GM10248 (cell line): ENCODE results near the gene KSR2.

Experiments used
- CTCF ChIA-PET: fragments of 300-600 bp; sonication (Branson Sonifier 250); formaldehyde crosslinking; extraction: SDS; loops from one replicate; lab custom pipeline; 2021; ENCODE audit warnings: antibody characterized with exemption; lab: Yijun Ruan, JAX
- POLR2A ChIA-PET: fragments of 350-650 bp; sonication (Branson Sonifier 250); formaldehyde crosslinking; extraction: SDS; loops from one replicate; lab custom pipeline; 2020; ENCODE audit warnings: antibody characterized with exemption; lab: Yijun Ruan, JAX
- DNase-seq: peaks from one replicate; pipeline ENCODE4 v3.0.0; 2012; ENCODE audit errors: extremely low spot score
- TF ChIP-seq, protein P1 (sequence below): IDR thresholded peaks from 2 replicates; pipeline ENCODE4 v1.5.1; 2012; ENCODE audit warnings: mild to moderate bottlenecking, low read depth; ENCODE audit errors: extremely low read depth, missing control alignments, control extremely low read depth

Gene KSR2

DNA sequence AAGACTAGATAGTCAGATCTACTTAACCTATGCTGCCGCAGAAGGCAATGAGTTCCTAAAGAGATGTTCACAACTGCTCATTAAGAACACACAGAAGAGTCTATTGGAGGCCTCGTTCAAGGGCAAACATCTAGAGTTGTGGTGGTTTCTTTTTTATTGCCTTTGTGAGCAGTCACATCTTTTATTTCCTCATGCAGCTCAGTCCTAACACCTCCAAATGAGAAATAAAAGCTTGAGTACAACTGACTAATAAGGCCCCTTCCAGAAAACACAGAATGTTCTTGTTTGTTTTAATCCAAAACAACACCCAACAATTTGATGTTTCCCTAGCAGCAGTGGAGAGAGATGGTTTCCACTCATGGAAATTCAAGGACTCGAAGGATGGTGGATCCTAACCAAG lies 483.9 kb downstream of the KSR2 start:
- TF ChIP-seq, protein P1, sequence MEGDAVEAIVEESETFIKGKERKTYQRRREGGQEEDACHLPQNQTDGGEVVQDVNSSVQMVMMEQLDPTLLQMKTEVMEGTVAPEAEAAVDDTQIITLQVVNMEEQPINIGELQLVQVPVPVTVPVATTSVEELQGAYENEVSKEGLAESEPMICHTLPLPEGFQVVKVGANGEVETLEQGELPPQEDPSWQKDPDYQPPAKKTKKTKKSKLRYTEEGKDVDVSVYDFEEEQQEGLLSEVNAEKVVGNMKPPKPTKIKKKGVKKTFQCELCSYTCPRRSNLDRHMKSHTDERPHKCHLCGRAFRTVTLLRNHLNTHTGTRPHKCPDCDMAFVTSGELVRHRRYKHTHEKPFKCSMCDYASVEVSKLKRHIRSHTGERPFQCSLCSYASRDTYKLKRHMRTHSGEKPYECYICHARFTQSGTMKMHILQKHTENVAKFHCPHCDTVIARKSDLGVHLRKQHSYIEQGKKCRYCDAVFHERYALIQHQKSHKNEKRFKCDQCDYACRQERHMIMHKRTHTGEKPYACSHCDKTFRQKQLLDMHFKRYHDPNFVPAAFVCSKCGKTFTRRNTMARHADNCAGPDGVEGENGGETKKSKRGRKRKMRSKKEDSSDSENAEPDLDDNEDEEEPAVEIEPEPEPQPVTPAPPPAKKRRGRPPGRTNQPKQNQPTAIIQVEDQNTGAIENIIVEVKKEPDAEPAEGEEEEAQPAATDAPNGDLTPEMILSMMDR: no peak
- POLR2A ChIA-PET: no interaction called here
- DNase-seq: no peak
- CTCF ChIA-PET: no interaction called here

DNA sequence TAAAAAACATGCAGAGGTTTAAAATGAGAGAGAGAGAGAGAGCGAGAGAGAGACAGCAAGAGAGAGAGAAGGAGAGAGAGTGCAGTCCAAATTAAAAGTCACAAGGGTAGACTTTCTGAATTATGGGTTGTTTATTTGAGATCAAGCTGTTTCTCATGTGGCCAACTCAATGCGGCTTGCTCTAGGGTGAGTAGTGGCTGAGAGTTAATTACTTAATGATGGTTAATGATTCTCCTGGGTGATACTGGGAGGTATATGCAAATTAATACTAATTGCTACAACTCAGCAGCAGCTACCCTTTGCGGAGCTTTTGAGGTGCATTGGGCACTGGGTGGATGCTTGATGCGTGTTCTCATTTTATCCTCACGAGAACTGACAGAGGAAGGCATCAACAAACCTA lies 485.3 kb downstream of the KSR2 start:
- ChIA-PET CTCF (no interaction called here), POLR2A (no interaction called here)
- no peak for DNase-seq
- TF ChIP-seq, protein P1: no peak

DNA sequence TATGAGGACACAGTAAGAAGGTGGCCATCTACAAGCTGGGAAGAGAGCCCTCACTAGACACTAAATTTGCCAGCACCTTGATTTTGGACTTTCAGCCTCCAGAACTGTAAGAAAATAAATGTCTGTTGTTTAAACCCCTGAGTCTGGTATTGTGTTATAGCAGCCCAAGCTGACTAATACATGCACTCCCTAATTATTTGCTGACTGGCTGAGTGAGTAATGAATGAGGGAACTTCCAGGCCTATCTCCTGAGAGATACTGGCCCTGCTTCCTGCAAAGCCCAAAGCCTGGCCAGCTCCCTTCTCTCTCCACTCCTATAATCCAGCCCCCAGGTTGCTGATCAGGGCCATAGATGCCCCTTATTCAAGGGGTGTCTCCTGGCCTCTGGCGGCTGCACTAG lies 487.3 kb downstream of the KSR2 start:
- TF ChIP-seq, protein P1: no peak
- POLR2A ChIA-PET: no interaction called here
- CTCF ChIA-PET: no interaction called here
- DNase-seq: no peak

DNA sequence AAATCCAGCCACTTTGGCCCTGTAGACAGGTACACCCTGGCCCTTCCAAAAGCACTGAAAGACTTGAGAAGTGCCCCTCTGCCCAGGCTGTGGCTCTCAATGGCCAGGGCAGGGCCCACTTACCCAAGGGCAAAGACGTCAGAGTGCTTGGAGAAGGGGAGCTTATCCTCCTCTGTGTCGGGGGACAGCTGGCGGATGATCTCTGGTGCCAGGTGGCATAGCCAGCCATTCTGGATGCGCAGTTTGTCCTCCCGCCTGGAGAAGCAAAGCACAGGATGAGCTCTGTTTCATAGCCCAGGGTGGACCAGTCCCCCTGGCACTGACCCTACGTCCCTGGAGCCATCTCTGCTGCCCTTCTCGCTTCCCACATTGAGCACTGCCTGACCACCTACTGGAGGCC lies 492.4 kb downstream of the KSR2 start:
- no peak for DNase-seq
- TF ChIP-seq, protein P1: no peak
- ChIA-PET CTCF (no interaction called here), POLR2A (no interaction called here)

DNA sequence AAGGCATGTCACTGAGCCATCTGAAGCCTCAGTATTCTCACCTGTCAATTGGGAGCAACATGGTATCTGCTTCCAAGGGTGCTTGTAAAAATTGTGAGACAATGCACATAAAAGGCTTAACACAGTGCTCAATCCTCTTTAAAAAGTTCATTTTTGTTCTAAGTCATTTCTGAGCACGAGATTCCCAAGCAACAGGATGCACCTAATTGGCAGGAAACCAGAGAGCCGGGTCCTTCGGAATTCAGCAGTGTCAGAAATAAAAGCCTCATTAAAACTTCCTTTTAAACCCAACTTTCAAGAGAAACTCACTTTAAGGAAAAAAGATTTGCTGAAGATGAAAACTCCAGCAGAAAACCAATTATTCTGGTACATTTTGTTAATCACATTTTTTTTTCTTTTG lies 494.9 kb downstream of the KSR2 start:
- TF ChIP-seq, protein P1: no peak
- DNase-seq: no peak
- ChIA-PET POLR2A (no interaction called here), CTCF (no interaction called here)

DNA sequence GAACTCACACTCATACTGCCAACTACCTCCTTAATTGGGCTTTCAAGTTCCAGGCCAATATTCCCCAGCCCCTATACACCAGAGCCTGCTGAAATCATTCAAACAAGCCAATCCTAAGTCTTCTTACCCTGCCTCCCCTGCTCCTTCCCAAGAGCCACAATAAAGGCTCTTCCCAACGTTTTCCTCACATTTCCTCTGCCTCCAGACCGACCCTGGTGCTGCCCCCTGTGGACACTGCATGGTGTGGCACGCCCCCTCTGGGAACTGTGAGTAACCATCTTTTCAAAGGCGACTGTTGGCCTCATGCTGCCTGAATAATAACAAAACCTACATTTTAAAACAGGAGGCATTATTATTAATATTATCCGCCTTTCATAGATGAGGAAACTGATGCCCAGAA lies 495.8 kb downstream of the KSR2 start:
- TF ChIP-seq, protein P1: no peak
- ChIA-PET CTCF (interaction anchor here (0.9 kb wide), 1 partner anchor 19 kb away, joined by 3 read pairs; no protein-coding TSS in a partner anchor), POLR2A (no interaction called here)
- no peak for DNase-seq

DNA sequence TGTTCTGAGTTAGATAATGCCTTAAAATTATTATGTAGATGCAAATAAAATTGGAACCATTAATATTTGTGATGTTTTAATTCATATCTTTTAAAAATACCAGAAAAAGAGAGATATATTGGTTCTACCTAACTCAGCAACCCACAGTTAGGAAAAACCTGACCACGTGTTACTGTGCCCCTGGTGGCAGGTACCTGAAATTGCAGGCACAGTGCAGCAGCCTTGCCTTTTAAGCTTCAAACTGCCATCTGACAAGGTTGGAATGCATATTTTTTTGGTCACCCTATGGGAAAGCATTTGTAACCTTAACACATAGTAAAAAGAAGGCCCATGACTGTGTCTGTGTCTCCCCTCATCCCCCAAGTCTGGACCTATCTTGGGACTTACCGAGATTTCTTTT lies 498.0 kb downstream of the KSR2 start:
- TF ChIP-seq, protein P1: no peak
- ChIA-PET POLR2A (no interaction called here), CTCF (no interaction called here)
- no peak for DNase-seq
